Purkinje cell (primary cell): Measurements from ENCODE around the gene THOP1. TPM values are rescaled to one million over a fixed set of nuclear protein-coding genes. Genes with fewer than 3 reads are reported as not detected.

Experiments
- polyA plus RNA-seq: library from polyadenylated mRNA; unstranded; fragments of >200 nt; fragmentation: Nextera tagmentation; gene quantifications from 2 replicates; pipeline ENCODE4 v1.2.1, GENCODE V29; 2014

Gene THOP1
- polyA plus RNA-seq, result 1.5 and 3.0 TPM in 2 replicates

GRCh38 chr19:2785244-2785997, at the start of gene THOP1:
Gene THOP1 (plus strand): TSS chr19:2785503. CDS start chr19:2785663, 160 bp downstream.

GRCh38 chr19:2739602-2740313, 45.5 kb upstream of the THOP1 start, which contains the start of gene SLC39A3:
Gene SLC39A3 (minus strand): TSS chr19:2740017. CDS start chr19:2737257, 2,760 bp downstream.

GRCh38 chr19:2782936-2783780, 2.1 kb upstream of the THOP1 start, which contains the start of gene SGTA:
Gene SGTA (minus strand): TSS chr19:2783273. CDS start chr19:2769068, 14,205 bp downstream.

GRCh38 chr19:2819540-2820111, 34.3 kb downstream of the THOP1 start, which contains the start of gene ZNF554:
Gene ZNF554 (plus strand): TSS chr19:2819868. CDS start chr19:2820072, 204 bp downstream.

GRCh38 chr19:2840794-2841791, 55.8 kb downstream of the THOP1 start, which contains the start of gene ZNF555:
Gene ZNF555 (plus strand): TSS chr19:2841475. CDS start chr19:2841573, 98 bp downstream.

Other genes with a start within 250 kb of the THOP1 start
- gene GNG7, start 82.8 kb upstream of the THOP1 start, polyA plus RNA-seq, result 5.0 and 6.7 TPM in 2 replicates
- 0.22 and 1.6 TPM in 2 replicates for gene DIRAS1, start 64.1 kb upstream of the THOP1 start, polyA plus RNA-seq
- 1.1 and 1.7 TPM in 2 replicates for gene SLC39A3, start 45.5 kb upstream of the THOP1 start, polyA plus RNA-seq
- gene SGTA, start 2.2 kb upstream of the THOP1 start, polyA plus RNA-seq, result 1.7 and 2.3 TPM in 2 replicates
- 3.1 and 3.9 TPM in 2 replicates for gene ZNF554, start 34.4 kb downstream of the THOP1 start, polyA plus RNA-seq
- gene ZNF555, start 56.0 kb downstream of the THOP1 start, polyA plus RNA-seq, result 1.5 and 2.2 TPM in 2 replicates
- 0.20 TPM in 1 of 2 replicates, not detected in the other for gene ZNF556, start 81.8 kb downstream of the THOP1 start, polyA plus RNA-seq
- gene ZNF57, start 115.4 kb downstream of the THOP1 start, polyA plus RNA-seq, result 6.3 and 8.4 TPM in 2 replicates
- gene ZNF77, start 159.5 kb downstream of the THOP1 start, polyA plus RNA-seq, result 0.81 and 2.7 TPM in 2 replicates
- 1.4 TPM in 1 of 2 replicates, not detected in the other for gene TLE6, start 192.1 kb downstream of the THOP1 start, polyA plus RNA-seq
- 0.21 and 0.98 TPM in 2 replicates for gene TLE2, start 243.8 kb downstream of the THOP1 start, polyA plus RNA-seq